Common myeloid progenitor, CD34-positive (primary cell): Measurements from ENCODE around the gene MYPN.
A peak's percentile ranks its signal among the peaks of the same experiment; 100 is the strongest.
"Not testable (repeated sequence)": the region's sequence is repeated elsewhere in the genome, so short reads cannot be mapped to it uniquely, and the experiment has no call there.

Source experiments
- CTCF ChIA-PET: fragments of 350-600 bp; sonication (Branson Sonifier 250); formaldehyde crosslinking; loops from one replicate; lab custom pipeline; 2021; ENCODE audit warnings: antibody characterized with exemption; lab: Charles Lee
- POLR2A ChIA-PET: fragments of 350-600 bp; sonication (Branson Sonifier 250); formaldehyde crosslinking; loops from one replicate; lab custom pipeline; 2021; ENCODE audit warnings: antibody characterized with exemption; lab: Charles Lee
- DNase-seq, 3 donors: peaks; one replicate each; pipeline versions ENCODE4 v3.0.0 to v3.0.0-alpha.2; 2013
- H3K27ac ChIP-seq, 2 experiments: 1 replicate in 1 of 2; 2 replicates in 1 of 2; pipeline ENCODE4 v1.7.0; 2013; ENCODE audit warnings: inconsistent platforms in 2 of 2, low read length in 2 of 2, mild to moderate bottlenecking in 2 of 2, low read depth in 1 of 2, moderate library complexity in 1 of 2; ENCODE audit not compliant: severe bottlenecking in 2 of 2, insufficient read depth in 1 of 2, poor library complexity in 1 of 2
- H3K27me3 ChIP-seq, 5 experiments: replicated peaks in 2 of 5; 1 replicate in 3 of 5; 2 replicates in 2 of 5; pipeline versions ENCODE4 v1.6.1 to v1.7.0; 2013; ENCODE audit warnings: low read length in 4 of 5, mild to moderate bottlenecking in 2 of 5, moderate library complexity in 2 of 5, inconsistent platforms in 1 of 5; ENCODE audit not compliant: insufficient read depth in 5 of 5, control insufficient read depth in 4 of 5
- H3K36me3 ChIP-seq, 4 experiments: 1 replicate in 2 of 4; 2 replicates in 2 of 4; pipeline versions ENCODE4 v1.6.1 to v1.7.0; 2013; ENCODE audit warnings: low read length in 3 of 4, control low read depth in 1 of 4, mild to moderate bottlenecking in 1 of 4; ENCODE audit not compliant: control insufficient read depth in 4 of 4, insufficient read depth in 4 of 4
- H3K4me1 ChIP-seq, 4 experiments: 1 replicate in 3 of 4; 2 replicates in 1 of 4; pipeline versions ENCODE4 v1.6.1 to v1.7.1; 2013; ENCODE audit warnings: low read length in 3 of 4, mild to moderate bottlenecking in 3 of 4, control low read depth in 1 of 4, inconsistent platforms in 1 of 4, moderate library complexity in 1 of 4; ENCODE audit not compliant: control insufficient read depth in 4 of 4, insufficient read depth in 4 of 4; ENCODE audit errors: control extremely low read depth in 1 of 4
- H3K4me3 ChIP-seq, 7 experiments: 1 replicate in 4 of 7; 2 replicates in 3 of 7; pipeline versions ENCODE4 v1.5.1 to v1.7.0; 2013; ENCODE audit warnings: mild to moderate bottlenecking in 7 of 7, low read length in 6 of 7, moderate library complexity in 6 of 7, inconsistent platforms in 2 of 7, low read depth in 2 of 7, control low read depth in 1 of 7; ENCODE audit not compliant: insufficient read depth in 4 of 7, control insufficient read depth in 1 of 7; ENCODE audit errors: extremely low read depth in 1 of 7
- H3K9me3 ChIP-seq, 5 experiments: 1 replicate in 4 of 5; 2 replicates in 1 of 5; pipeline versions ENCODE4 v1.6.1 to v1.7.1; 2013; ENCODE audit warnings: low read length in 4 of 5, mild to moderate bottlenecking in 2 of 5, inconsistent platforms in 1 of 5, low read depth in 1 of 5, moderate library complexity in 1 of 5; ENCODE audit not compliant: control insufficient read depth in 4 of 5, insufficient read depth in 2 of 5; ENCODE audit errors: control extremely low read depth in 1 of 5
- WGBS: methylation state at CpG from one replicate; pipeline ENCODE4 v1.1.5; 2013; ENCODE audit not compliant: insufficient coverage; 5-methylcytosine and 5-hydroxymethylcytosine counted together

Gene MYPN

DNA sequence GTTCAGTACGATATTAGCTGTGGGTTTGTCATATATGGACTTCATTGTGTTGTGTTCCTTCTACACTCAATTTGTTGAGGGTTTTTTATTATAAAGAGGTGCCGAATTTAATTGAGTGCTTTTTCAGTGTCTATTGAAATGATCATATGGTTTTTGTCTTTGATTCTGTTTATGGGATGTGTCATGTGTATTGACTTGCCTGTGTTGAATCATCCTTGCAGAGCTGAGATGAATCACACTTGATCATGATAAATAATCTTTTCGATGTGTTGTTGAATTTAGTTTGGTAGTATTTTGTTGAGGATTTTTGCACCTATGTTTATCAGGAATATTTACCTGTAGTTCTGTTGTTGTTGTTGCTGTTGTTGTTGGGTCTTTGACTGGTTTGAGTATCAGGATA, 82.8 kb downstream of the MYPN start:
- Histone ChIP-seq H3K4me1 (no peaks in the 10 kb centered on the region), H3K36me3 (no peaks in the 10 kb centered on the region), H3K4me3 (no peak overlapping the region), H3K27me3 (peaks cover 0 to 2% (median 0%) of the 10 kb centered on the region in 5 experiments), H3K27ac (no peak overlapping the region), H3K9me3 (no peaks in the 10 kb centered on the region)
- DNase-seq, result no peak
- ChIA-PET CTCF (no interaction called here), POLR2A (no interaction called here)
- WGBS, result 100% methylated on average over 2 of the region's 3 CpGs

DNA sequence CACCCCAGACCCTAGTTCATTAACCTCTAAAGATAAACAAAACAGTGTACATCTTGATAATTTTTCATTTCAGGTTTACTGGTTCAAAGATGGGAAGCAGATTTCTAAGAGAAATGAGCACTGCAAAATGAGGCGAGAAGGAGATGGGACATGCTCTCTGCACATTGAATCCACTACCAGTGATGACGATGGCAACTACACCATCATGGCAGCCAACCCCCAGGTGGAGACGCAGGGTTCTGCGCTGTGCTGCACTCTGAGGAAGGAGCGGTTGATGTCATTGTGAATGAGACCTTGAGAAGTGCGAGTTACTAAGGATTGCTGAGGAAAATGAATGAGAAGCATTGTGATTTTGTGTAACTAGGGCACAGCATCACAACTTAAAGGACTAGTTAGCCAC, 85.0 kb downstream of the MYPN start:
- DNase-seq, result no peak
- CTCF ChIA-PET, result no interaction called here
- no peak overlapping the region for H3K27ac ChIP-seq
- H3K27me3 ChIP-seq, result peaks cover 0 to 1% (median 0%) of the 10 kb centered on the region in 5 experiments
- POLR2A ChIA-PET, result no interaction called here
- 81% methylated on average over 4 of the region's 6 CpGs for WGBS
- H3K4me3 ChIP-seq, result no peak overlapping the region
- H3K4me1 ChIP-seq, result no peaks in the 10 kb centered on the region
- no peaks in the 10 kb centered on the region for H3K9me3 ChIP-seq
- H3K36me3 ChIP-seq, result no peaks in the 10 kb centered on the region

DNA sequence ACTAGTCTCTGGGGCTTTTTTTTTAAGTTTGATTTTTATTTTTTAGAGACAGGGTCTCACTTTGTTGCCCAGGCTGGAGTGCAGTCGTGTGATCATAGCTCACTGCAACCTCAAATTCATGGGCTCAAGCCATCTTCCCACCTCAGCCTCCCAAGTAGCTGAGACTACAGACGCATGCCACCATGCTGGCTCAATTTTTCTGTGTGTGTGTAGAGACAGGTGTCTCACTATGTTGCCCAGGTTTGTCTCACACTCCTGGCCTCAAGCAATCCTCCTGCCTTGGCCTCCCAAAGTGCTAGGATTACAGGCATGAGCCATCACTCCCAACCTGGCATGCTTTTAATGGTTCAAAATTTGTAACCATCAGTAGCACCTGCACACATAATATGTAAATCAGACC, 86.5 kb downstream of the MYPN start:
- DNase-seq, H3K4me3 ChIP-seq, H3K36me3 ChIP-seq, H3K4me1 ChIP-seq, H3K27me3 ChIP-seq, H3K27ac ChIP-seq, POLR2A ChIA-PET, H3K9me3 ChIP-seq: not testable (repeated sequence)
- WGBS, result 80% methylated on average over 1 of the region's 2 CpGs
- CTCF ChIA-PET, result interaction anchor here (0.6 kb wide), 1 partner anchor 339 kb away, joined by 3 read pairs; no protein-coding TSS in a partner anchor

DNA sequence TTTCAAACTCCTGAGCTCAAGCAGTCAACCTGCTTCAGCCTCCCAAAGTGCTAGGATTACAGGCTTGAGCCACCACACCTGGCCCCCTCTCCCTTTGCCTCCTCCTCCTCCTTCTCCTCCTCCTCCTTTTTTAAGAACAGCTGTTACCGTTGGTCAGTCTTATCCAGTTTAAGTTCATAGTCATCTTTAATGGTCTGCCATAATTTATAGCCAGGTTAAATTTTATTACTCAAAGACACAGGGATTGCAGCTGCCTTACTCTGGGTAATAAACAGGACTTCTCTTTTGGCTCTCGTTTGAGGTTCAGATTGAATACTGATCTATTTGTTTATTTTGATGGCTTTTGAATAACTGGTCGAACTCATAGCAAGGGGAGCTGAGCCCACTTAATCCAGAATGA, 87.4 kb downstream of the MYPN start:
- no peaks in the 10 kb centered on the region for H3K4me1 ChIP-seq
- no peak overlapping the region for H3K27ac ChIP-seq
- POLR2A ChIA-PET, result no interaction called here
- no peak overlapping the region for H3K4me3 ChIP-seq
- peaks cover 0 to 4% (median 0%) of the 10 kb centered on the region in 5 experiments for H3K27me3 ChIP-seq
- no CpG with 5 or more reads among the region's 3 CpGs for WGBS
- no peaks in the 10 kb centered on the region for H3K9me3 ChIP-seq
- CTCF ChIA-PET, result no interaction called here
- no peak for DNase-seq
- H3K36me3 ChIP-seq, result no peaks in the 10 kb centered on the region

DNA sequence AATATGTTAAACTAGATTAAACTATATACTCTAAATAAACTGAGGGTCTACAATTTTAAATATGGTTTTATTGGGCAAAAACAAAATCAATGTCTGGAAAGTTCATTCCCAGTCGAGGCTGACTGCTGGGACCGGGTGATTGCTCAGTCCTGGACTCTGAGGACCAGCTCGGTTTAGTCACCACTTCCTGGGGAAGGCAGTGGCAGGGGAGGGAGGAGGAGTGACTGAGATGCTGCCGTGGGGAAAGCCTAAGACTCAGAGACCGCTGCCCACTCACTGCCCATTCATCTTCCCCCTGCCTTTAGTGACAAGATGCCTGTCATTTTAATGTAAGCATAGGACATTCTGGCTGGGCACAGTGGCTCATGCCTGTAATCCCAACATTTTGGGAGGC, 93.7 kb downstream of the MYPN start:
- Histone ChIP-seq H3K4me3 (no peak overlapping the region), H3K36me3 (no peaks in the 10 kb centered on the region), H3K9me3 (no peaks in the 10 kb centered on the region), H3K27me3 (peaks cover 0 to 4% (median 0%) of the 10 kb centered on the region in 5 experiments), H3K27ac (no peak overlapping the region), H3K4me1 (no peaks in the 10 kb centered on the region)
- CTCF ChIA-PET, result interaction anchor here (1.3 kb wide), 1 partner anchor 47 kb away, joined by 6 read pairs; no protein-coding TSS in a partner anchor
- 10% methylated on average over 3 of the region's 5 CpGs for WGBS
- peak in 2 of 3 donors; percentile 5 to 12 for DNase-seq
- POLR2A ChIA-PET, result interaction anchor here (0.6 kb wide), 1 partner anchor 14 kb away, joined by 3 read pairs; no protein-coding TSS in a partner anchor

DNA sequence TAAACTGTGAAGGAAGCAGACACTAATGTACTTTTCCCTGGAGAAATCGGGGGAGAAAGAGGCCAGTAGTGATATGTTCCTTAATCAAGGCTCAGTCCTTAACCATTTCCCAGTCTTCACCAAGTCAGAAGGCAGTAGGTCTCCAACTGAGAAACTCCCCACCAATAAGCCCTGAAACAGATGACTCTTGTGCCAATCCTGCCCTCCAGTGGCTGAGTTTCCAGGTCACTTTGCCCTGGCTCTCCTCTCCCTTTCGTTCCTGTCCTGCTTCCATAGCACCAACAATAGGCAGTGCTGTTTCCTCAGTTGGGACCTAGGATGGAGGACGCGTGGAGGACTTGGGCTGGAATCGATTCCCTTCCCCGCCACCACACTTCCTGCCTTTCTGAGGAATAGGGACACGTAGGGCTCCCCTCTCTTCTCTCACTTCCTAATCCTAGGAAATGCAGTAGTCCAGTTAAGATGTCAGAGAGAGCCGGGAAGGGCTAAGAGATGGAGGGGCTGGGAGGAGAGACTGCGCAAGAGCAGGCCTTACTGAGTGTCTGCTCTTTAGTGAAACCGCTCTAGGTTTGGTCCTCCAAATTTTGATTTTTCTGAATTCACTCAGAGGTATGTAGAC, 99.2 kb downstream of the MYPN start:
- Histone ChIP-seq H3K27ac (no peak overlapping the region), H3K4me1 (no peaks in the 10 kb centered on the region), H3K36me3 (no peaks in the 10 kb centered on the region), H3K9me3 (no peaks in the 10 kb centered on the region), H3K27me3 (peaks cover 0 to 1% (median 0%) of the 10 kb centered on the region in 5 experiments), H3K4me3 (no peak overlapping the region)
- peak; percentile 40 to 61 (median 57) for DNase-seq
- POLR2A ChIA-PET, result no interaction called here
- CTCF ChIA-PET, result interaction anchor here (0.6 to 2.1 kb wide), 2 partner anchors 162 to 346 kb away, joined by 3 to 5 read pairs; no protein-coding TSS in a partner anchor
- WGBS, result 66% methylated on average over 6 of the region's 10 CpGs

DNA sequence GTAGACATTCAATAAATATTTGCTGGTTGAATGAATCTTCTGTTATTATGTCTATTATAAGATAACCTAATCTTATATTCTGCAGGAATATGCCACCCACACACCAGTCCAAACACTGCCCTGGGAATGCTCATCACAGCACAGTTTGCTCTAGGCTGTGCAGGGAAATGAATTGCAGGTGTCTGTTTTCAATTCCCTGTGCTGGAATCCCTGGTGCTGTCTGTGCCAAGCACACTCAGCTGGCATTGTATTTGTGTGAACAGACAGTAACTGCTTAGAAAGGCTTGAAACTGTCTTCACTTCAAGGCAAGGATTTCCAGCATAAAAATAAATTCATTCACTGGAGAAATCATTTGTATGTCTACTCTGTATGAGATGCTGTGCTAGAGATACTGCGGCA, 102.4 kb downstream of the MYPN start:
- ChIA-PET POLR2A (no interaction called here), CTCF (interaction anchor here (0.8 to 6.6 kb wide), 8 partner anchors 15 to 136 kb away, joined by 3 to 51 read pairs (median 6); partner anchors contain the start of genes HNRNPH3 and PBLD)
- Histone ChIP-seq H3K4me3 (no peak overlapping the region), H3K4me1 (no peaks in the 10 kb centered on the region), H3K27me3 (no peaks in the 10 kb centered on the region), H3K9me3 (no peaks in the 10 kb centered on the region), H3K27ac (no peak overlapping the region), H3K36me3 (no peaks in the 10 kb centered on the region)
- no peak for DNase-seq
- whole genome bisulfite sequencing, result no CpG with 5 or more reads among the region's 1 CpG
